GM23248 (cell line): Measurements from ENCODE around the gene PDGFB. TPM values are rescaled to one million over a fixed set of nuclear protein-coding genes. Genes with fewer than 3 reads are reported as not detected.
A peak's percentile ranks its signal among the peaks of the same experiment; 100 is the strongest.

ENCODE experiments used
- DNase-seq: peaks from one replicate; pipeline ENCODE4 v3.0.0-alpha.2; 2015
- H2AFZ ChIP-seq: fragments of 200-600 bp; sonication (generic); 2 replicates; pipeline ENCODE4 v1.6.1; 2016; ENCODE audit warnings: antibody characterized with exemption
- H3F3A ChIP-seq: fragments of 200-600 bp; sonication (generic); 2 replicates; pipeline ENCODE4 v1.6.1; 2016; ENCODE audit warnings: mild to moderate bottlenecking, antibody characterized with exemption, mixed run types; ENCODE audit not compliant: insufficient read depth
- H3K27ac ChIP-seq: fragments of 200-600 bp; sonication (generic); 2 replicates; pipeline ENCODE4 v1.5.1; 2016; ENCODE audit warnings: mild to moderate bottlenecking
- H3K27me3 ChIP-seq: fragments of 200-600 bp; sonication (generic); replicated peaks from 2 replicates; pipeline ENCODE4 v1.6.1; 2016; ENCODE audit warnings: mild to moderate bottlenecking; ENCODE audit not compliant: insufficient read depth
- H3K36me3 ChIP-seq: fragments of 200-600 bp; sonication (generic); 2 replicates; pipeline ENCODE4 v1.6.1; 2016; ENCODE audit warnings: low read depth, mild to moderate bottlenecking
- H3K4me1 ChIP-seq: fragments of 200-600 bp; sonication (generic); 2 replicates; pipeline ENCODE4 v1.6.1; 2016; ENCODE audit warnings: mild to moderate bottlenecking; ENCODE audit not compliant: insufficient read depth
- H3K4me2 ChIP-seq: fragments of 200-600 bp; sonication (generic); one replicate; pipeline ENCODE4 v1.6.1; 2016; ENCODE audit warnings: mild to moderate bottlenecking; ENCODE audit not compliant: unreplicated experiment
- H3K4me3 ChIP-seq: fragments of 200-600 bp; sonication (generic); 2 replicates; pipeline ENCODE4 v1.5.1; 2016; ENCODE audit warnings: mild to moderate bottlenecking
- H3K79me2 ChIP-seq: fragments of 200-600 bp; sonication (generic); 2 replicates; pipeline ENCODE4 v1.6.1; 2016; ENCODE audit warnings: mild to moderate bottlenecking; ENCODE audit not compliant: insufficient read depth
- H3K9ac ChIP-seq: fragments of 200-600 bp; sonication (generic); 2 replicates; pipeline ENCODE4 v1.6.1; 2016; ENCODE audit warnings: mild to moderate bottlenecking
- H3K9me2 ChIP-seq: fragments of 200-600 bp; sonication (generic); 2 replicates; pipeline ENCODE4 v1.6.1; 2016; ENCODE audit warnings: mixed run types, mild to moderate bottlenecking, moderate library complexity; ENCODE audit not compliant: insufficient read depth
- H3K9me3 ChIP-seq: fragments of 200-600 bp; sonication (generic); one replicate; pipeline ENCODE4 v1.6.1; 2017; ENCODE audit warnings: low read depth
- H4K20me1 ChIP-seq: fragments of 200-600 bp; sonication (generic); 2 replicates; pipeline ENCODE4 v1.6.0; 2016; ENCODE audit not compliant: insufficient read depth
- EZH2 ChIP-seq: fragments of 200-600 bp; sonication (generic); IDR thresholded peaks from 2 replicates; pipeline ENCODE4 v1.6.1; 2018; ENCODE audit warnings: antibody characterized with exemption, mild to moderate bottlenecking; ENCODE audit not compliant: insufficient read depth, poor library complexity, severe bottlenecking
- EZH2phosphoT487 ChIP-seq: fragments of 200-600 bp; sonication (generic); IDR thresholded peaks from 2 replicates; pipeline ENCODE4 v1.6.1; 2018; ENCODE audit warnings: antibody characterized with exemption, moderate library complexity, mild to moderate bottlenecking, low read depth; ENCODE audit not compliant: insufficient read depth
- WGBS, 2 experiments: methylation state at CpG; one replicate each; pipeline ENCODE4 v1.1.6; 2015 to 2017; ENCODE audit warnings: low lambda C conversion rate in 2 of 2, low coverage in 1 of 2; ENCODE audit errors: missing lambda C conversion rate in 2 of 2; 5-methylcytosine and 5-hydroxymethylcytosine counted together
- in situ Hi-C: fragments of 300-500 bp; cut with MboI; formaldehyde crosslinking; loops from 2 replicates; pipeline ENCODE4 v1.15.0; 2020
- polyA plus RNA-seq: library from polyadenylated mRNA; unstranded; fragments of >200 nt; fragmentation: Nextera tagmentation; extraction: Ambion mirVana; gene quantifications from 2 replicates; pipeline ENCODE4 v1.2.1, GENCODE V29; 2016
- total RNA-seq: library from RNA; depleted of rRNA; stranded (reverse); fragments of >200 nt; shearing (Covaris generic); gene quantifications from 2 replicates; pipeline ENCODE4 v1.2.3, GENCODE V29; 2014

The PDGFB gene
- total and polyA plus RNA-seq, 2 experiments from 2014 or later: 0.14 TPM; not detected in 1

GRCh38 chr22:39179841-39180335 lies 64.9 kb downstream of the PDGFB start:
- no peak for TF ChIP-seq EZH2phosphoT487
- no peak for TF ChIP-seq EZH2
- no peaks in the 10 kb centered on the region for H3K27me3 ChIP-seq
- H2AFZ ChIP-seq: no peak overlapping the region
- 77 to 81% methylated on average over 17 to 21 of the region's 21 CpGs for WGBS, 2 experiments
- H3K27ac ChIP-seq: no peak overlapping the region
- H3K9ac ChIP-seq: no peak overlapping the region
- peaks cover 29% of the 10 kb centered on the region for H3F3A ChIP-seq
- DNase-seq: no peak
- no peaks in the 10 kb centered on the region for H3K36me3 ChIP-seq
- in situ Hi-C loops: loop anchor here (5.0 kb wide), 1 partner anchor 127 kb away; no protein-coding TSS in a partner anchor
- no peaks in the 10 kb centered on the region for H3K9me3 ChIP-seq
- no peaks in the 10 kb centered on the region for H4K20me1 ChIP-seq
- peaks cover 50% of the 10 kb centered on the region for H3K4me1 ChIP-seq
- H3K79me2 ChIP-seq: no peaks in the 10 kb centered on the region
- no peak overlapping the region for H3K4me3 ChIP-seq
- no peak overlapping the region for H3K4me2 ChIP-seq
- no peaks in the 10 kb centered on the region for H3K9me2 ChIP-seq

DNA sequence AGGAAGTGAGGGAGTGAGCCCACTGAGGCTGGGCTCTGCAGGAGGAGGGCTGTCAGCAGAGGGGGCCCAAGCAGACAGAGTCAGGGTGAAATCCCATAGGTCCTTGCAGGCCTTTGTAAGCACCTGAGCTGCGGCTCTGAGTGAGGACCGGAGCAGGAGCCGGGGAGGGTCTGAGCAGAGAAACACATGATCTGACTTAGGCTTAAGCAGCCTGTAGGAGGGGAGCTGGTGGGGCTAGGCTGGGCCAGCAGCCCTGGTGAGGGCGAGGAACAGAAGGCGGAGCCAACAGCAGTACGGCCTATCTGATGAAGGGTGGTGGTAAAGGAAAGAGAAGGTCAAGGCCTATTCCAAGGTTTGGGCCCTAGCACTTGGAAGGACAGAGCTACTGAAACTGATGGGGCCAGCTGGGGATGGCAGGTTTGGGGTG lies 65.4 kb downstream of the PDGFB start:
- Histone ChIP-seq H2AFZ (no peak overlapping the region), H3K9me2 (no peaks in the 10 kb centered on the region), H3K4me2 (no peak overlapping the region), H4K20me1 (no peaks in the 10 kb centered on the region), H3K9ac (no peak overlapping the region), H3K9me3 (no peaks in the 10 kb centered on the region), H3K27ac (no peak overlapping the region), H3K4me1 (peaks cover 50% of the 10 kb centered on the region), H3K79me2 (no peaks in the 10 kb centered on the region), H3K27me3 (no peaks in the 10 kb centered on the region), H3F3A (peaks cover 27% of the 10 kb centered on the region), H3K4me3 (no peak overlapping the region), H3K36me3 (no peaks in the 10 kb centered on the region)
- 66 to 76% methylated on average over 6 of the region's 6 CpGs for WGBS, 2 experiments
- TF ChIP-seq EZH2 (no peak), EZH2phosphoT487 (no peak)
- in situ Hi-C loops: loop anchor here (5.0 kb wide), 1 partner anchor 128 kb away; no protein-coding TSS in a partner anchor
- DNase-seq: no peak

- H2AFZ ChIP-seq: no peak overlapping the region
- in situ Hi-C loops: loop anchor here (5.0 kb wide), 1 partner anchor 129 kb away; no protein-coding TSS in a partner anchor
- peak overlapping the region; percentile 8 for H3K4me2 ChIP-seq
- H3K9me3 ChIP-seq: no peaks in the 10 kb centered on the region
- no peak overlapping the region for H3K9ac ChIP-seq
- no peak for TF ChIP-seq EZH2
- no peak for TF ChIP-seq EZH2phosphoT487
- no peaks in the 10 kb centered on the region for H4K20me1 ChIP-seq
- WGBS, 2 experiments: 74 to 75% methylated on average over 19 of the region's 19 CpGs
- H3K9me2 ChIP-seq: no peaks in the 10 kb centered on the region
- peaks cover 23% of the 10 kb centered on the region for H3F3A ChIP-seq
- H3K4me3 ChIP-seq: no peak overlapping the region
- H3K36me3 ChIP-seq: no peaks in the 10 kb centered on the region
- H3K4me1 ChIP-seq: peaks cover 48% of the 10 kb centered on the region
- H3K79me2 ChIP-seq: no peaks in the 10 kb centered on the region
- peak overlapping the region; percentile 11; the same call in 1 of the 2 replicates for H3K27ac ChIP-seq
- no peaks in the 10 kb centered on the region for H3K27me3 ChIP-seq
- DNase-seq: peak; percentile 76
These were observed 66.3 kb downstream of the PDGFB start for GRCh38 chr22:39178206-39179111.

- no peaks in the 10 kb centered on the region for H3K27me3 ChIP-seq
- H3K9ac ChIP-seq: no peak overlapping the region
- peaks cover 23% of the 10 kb centered on the region for H3F3A ChIP-seq
- DNase-seq: no peak
- peaks cover 48% of the 10 kb centered on the region for H3K4me1 ChIP-seq
- H2AFZ ChIP-seq: no peak overlapping the region
- in situ Hi-C loops: loop anchor here (5.0 kb wide), 1 partner anchor 130 kb away; no protein-coding TSS in a partner anchor
- H3K9me2 ChIP-seq: no peaks in the 10 kb centered on the region
- no peaks in the 10 kb centered on the region for H3K9me3 ChIP-seq
- 90 to 93% methylated on average over 9 of the region's 9 CpGs for WGBS, 2 experiments
- no peak overlapping the region for H3K4me2 ChIP-seq
- no peaks in the 10 kb centered on the region for H3K36me3 ChIP-seq
- H3K4me3 ChIP-seq: no peak overlapping the region
- no peaks in the 10 kb centered on the region for H3K79me2 ChIP-seq
- H3K27ac ChIP-seq: 0 out of 2 replicates have a peak overlapping the region, but pooled peaks have one; percentile 7
- TF ChIP-seq EZH2phosphoT487 (no peak), EZH2 (no peak)
- H4K20me1 ChIP-seq: no peaks in the 10 kb centered on the region
These were observed 67.0 kb downstream of the PDGFB start for GRCh38 chr22:39177791-39178190.
